A673 (cell line): Measurements from ENCODE around the gene FECH. TPM values are rescaled to one million over a fixed set of nuclear protein-coding genes. Genes with fewer than 3 reads are reported as not detected.

Experiments
- BruUV-seq: library from RNA; stranded (reverse); fragments of 400-500 nt; replicated peaks from 2 replicates; lab custom pipeline; 2021; lab: Mats Ljungman, UMichigan
- CTCF ChIA-PET: fragments of 300-600 bp; sonication (Branson Sonifier 250); formaldehyde crosslinking; loops from one replicate; lab custom pipeline; 2022; ENCODE audit warnings: antibody characterized with exemption; lab: Charles Lee
- POLR2A ChIA-PET: fragments of 300-600 bp; sonication (Branson Sonifier 250); formaldehyde crosslinking; loops from one replicate; lab custom pipeline; 2022; ENCODE audit warnings: antibody characterized with exemption; ENCODE audit not compliant: low non-redundant PET; lab: Charles Lee
- DNase-seq: peaks from one replicate; pipeline ENCODE4 v3.0.0-alpha.2; 2015; ENCODE audit warnings: low spot score
- H3K27ac ChIP-seq: fragments of 200-600 bp; sonication (generic); 2 replicates; pipeline ENCODE4 v1.5.1; 2016; ENCODE audit warnings: mixed run types, low read depth, mild to moderate bottlenecking, mixed read lengths, antibody characterized with exemption, low read length; ENCODE audit not compliant: poor library complexity, severe bottlenecking
- H3K27me3 ChIP-seq: fragments of 200-600 bp; sonication (generic); replicated peaks from 2 replicates; pipeline ENCODE4 v1.6.1; 2017; ENCODE audit warnings: mixed run types, low read depth, mild to moderate bottlenecking, mixed read lengths, antibody characterized with exemption, low read length; ENCODE audit not compliant: insufficient read depth, poor library complexity
- H3K36me3 ChIP-seq: fragments of 200-600 bp; sonication (generic); 2 replicates; pipeline ENCODE4 v1.6.1; 2016; ENCODE audit warnings: mixed run types, mild to moderate bottlenecking, mixed read lengths, antibody characterized with exemption, low read length; ENCODE audit not compliant: insufficient read depth, poor library complexity, severe bottlenecking
- H3K4me1 ChIP-seq: fragments of 200-600 bp; sonication (generic); 2 replicates; pipeline ENCODE4 v1.6.1; 2017; ENCODE audit warnings: mixed run types, mild to moderate bottlenecking, mixed read lengths, antibody characterized with exemption, low read length; ENCODE audit not compliant: insufficient read depth, poor library complexity, severe bottlenecking
- H3K4me3 ChIP-seq: fragments of 200-600 bp; sonication (generic); 2 replicates; pipeline ENCODE4 v1.5.1; 2016; ENCODE audit warnings: low read depth, mixed run types, mild to moderate bottlenecking, mixed read lengths, low read length; ENCODE audit not compliant: poor library complexity, severe bottlenecking
- H3K9me3 ChIP-seq: fragments of 200-600 bp; sonication (generic); 2 replicates; pipeline ENCODE4 v1.6.1; 2016; ENCODE audit warnings: mixed run types, low read depth, mild to moderate bottlenecking, mixed read lengths, antibody characterized with exemption, low read length; ENCODE audit not compliant: poor library complexity, severe bottlenecking
- CTCF ChIP-seq: fragments of 300-800, 200-600 bp; sonication (generic); conservative IDR thresholded peaks from 2 replicates; pipeline ENCODE4 v1.5.1; 2017; ENCODE audit warnings: low read depth, mild to moderate bottlenecking, antibody characterized with exemption, low read length, moderate library complexity, mixed read lengths
- EZH2 ChIP-seq: fragments of 200-600 bp; sonication (generic); IDR thresholded peaks from 2 replicates; pipeline ENCODE4 v1.6.1; 2017; ENCODE audit warnings: borderline replicate concordance, low read depth, mild to moderate bottlenecking, mixed read lengths, antibody characterized with exemption, low read length; ENCODE audit not compliant: poor library complexity, severe bottlenecking
- intact Hi-C: fragments of 100-400 bp; cut with micrococcal nuclease; formaldehyde crosslinking; loops from one replicate; pipeline ENCODE4 v1.10.0; 2022; ENCODE audit not compliant: unreplicated experiment
- total RNA-seq: library from RNA; stranded (reverse); gene quantifications from 2 replicates; pipeline ENCODE4 v1.2.3, GENCODE V29; 2021

FECH gene
- total RNA-seq, 1 experiment from 2014 or later = 65.4 TPM

GRCh38 chr18:57539702-57540101 lies 46.8 kb downstream of the FECH start:
- no peak overlapping the region for H3K27ac ChIP-seq
- ChIA-PET CTCF (no interaction called here), POLR2A (no interaction called here)
- intact Hi-C loops = no loop called here
- no peak for DNase-seq
- H3K9me3 ChIP-seq = no peaks in the 10 kb centered on the region
- BruUV-seq = no TSS peak
- no peaks in the 10 kb centered on the region for H3K27me3 ChIP-seq
- H3K36me3 ChIP-seq = no peaks in the 10 kb centered on the region
- no peaks in the 10 kb centered on the region for H3K4me1 ChIP-seq
- TF ChIP-seq CTCF (no peak), EZH2 (no peak)
- no peak overlapping the region for H3K4me3 ChIP-seq

- H3K4me1 ChIP-seq = no peaks in the 10 kb centered on the region
- ChIA-PET CTCF (no interaction called here), POLR2A (no interaction called here)
- no peak overlapping the region for H3K4me3 ChIP-seq
- H3K27me3 ChIP-seq = no peaks in the 10 kb centered on the region
- H3K27ac ChIP-seq = no peak overlapping the region
- no peaks in the 10 kb centered on the region for H3K9me3 ChIP-seq
- no peak for TF ChIP-seq EZH2
- no peak for TF ChIP-seq CTCF
- no peak for DNase-seq
- H3K36me3 ChIP-seq = no peaks in the 10 kb centered on the region
- intact Hi-C loops = no loop called here
- no TSS peak for BruUV-seq
Measured at GRCh38 chr18:57538614-57539013, 47.9 kb downstream of the FECH start.

GRCh38 chr18:57534511-57534909 lies 52.0 kb downstream of the FECH start:
- TF ChIP-seq CTCF (no peak), EZH2 (no peak)
- no peaks in the 10 kb centered on the region for H3K27me3 ChIP-seq
- intact Hi-C loops = no loop called here
- no peak overlapping the region for H3K4me3 ChIP-seq
- no peaks in the 10 kb centered on the region for H3K4me1 ChIP-seq
- CTCF ChIA-PET = no interaction called here
- POLR2A ChIA-PET = no interaction called here
- no peak for DNase-seq
- no peak overlapping the region for H3K27ac ChIP-seq
- H3K9me3 ChIP-seq = no peaks in the 10 kb centered on the region
- no TSS peak for BruUV-seq
- H3K36me3 ChIP-seq = no peaks in the 10 kb centered on the region
